CD4-positive, alpha-beta T cell (primary cell): Measurements from ENCODE around the gene ARHGEF17. TPM values are rescaled to one million over a fixed set of nuclear protein-coding genes. Genes with fewer than 3 reads are reported as not detected.

Experiments
- ATAC-seq: fragments of 200-7000 bp; cut with Tn5 transposase; one replicate; pipeline ENCODE4 v1.10.0; 2022; ENCODE audit warnings: mild to moderate bottlenecking; ENCODE audit not compliant: poor library complexity
- CTCF ChIA-PET: fragments of 350-600 bp; sonication (Branson Sonifier 250); formaldehyde crosslinking; loops from one replicate; lab custom pipeline; 2021; ENCODE audit warnings: antibody characterized with exemption, inconsistent platforms; lab: Charles Lee
- POLR2A ChIA-PET: fragments of 350-600 bp; sonication (Branson Sonifier 250); formaldehyde crosslinking; loops from one replicate; lab custom pipeline; 2021; ENCODE audit warnings: antibody characterized with exemption, inconsistent platforms; lab: Charles Lee
- DNase-seq, 14 experiments: peaks; one replicate each; pipeline ENCODE4 v3.0.0-alpha.2; 2013 to 2020; ENCODE audit warnings: mixed read lengths in 2 of 14
- H3K27ac ChIP-seq, 2 donors: one replicate each; pipeline versions ENCODE4 v1.5.1 to v1.7.0; 2013; ENCODE audit warnings: low read length in 2 of 2, low read depth in 1 of 2, mild to moderate bottlenecking in 1 of 2
- H3K27me3 ChIP-seq, 2 experiments: 1 replicate in 1 of 2; 2 replicates in 1 of 2; pipeline versions ENCODE4 v1.6.1 to v1.7.0; 2013; ENCODE audit warnings: low read length in 2 of 2, control low read depth in 1 of 2, mild to moderate bottlenecking in 1 of 2, moderate library complexity in 1 of 2; ENCODE audit not compliant: insufficient read depth in 2 of 2, control insufficient read depth in 1 of 2
- H3K36me3 ChIP-seq: one replicate; pipeline ENCODE4 v1.6.1; 2013; ENCODE audit warnings: low read length, control low read depth; ENCODE audit not compliant: insufficient read depth
- H3K4me1 ChIP-seq: one replicate; pipeline ENCODE4 v1.6.1; 2013; ENCODE audit warnings: low read length, control low read depth; ENCODE audit not compliant: insufficient read depth
- H3K4me3 ChIP-seq: one replicate; pipeline ENCODE4 v1.5.1; 2013; ENCODE audit warnings: mild to moderate bottlenecking, low read length, moderate library complexity
- H3K9me3 ChIP-seq, 2 experiments: 1 replicate in 1 of 2; 2 replicates in 1 of 2; pipeline versions ENCODE4 v1.6.1 to v1.7.0; 2013; ENCODE audit warnings: low read length in 2 of 2, mild to moderate bottlenecking in 2 of 2, control low read depth in 1 of 2, moderate library complexity in 1 of 2; ENCODE audit not compliant: control insufficient read depth in 1 of 2, insufficient read depth in 1 of 2
- H3K27ac Mint-ChIP-seq: one replicate; pipeline ENCODE4 v1.8.0; 2020; ENCODE audit warnings: mixed read lengths
- H3K27me3 Mint-ChIP-seq: one replicate; pipeline ENCODE4 v1.8.0; 2021; ENCODE audit warnings: mixed read lengths
- H3K36me3 Mint-ChIP-seq: one replicate; pipeline ENCODE4 v1.8.0; 2021; ENCODE audit warnings: low read depth, mixed read lengths
- H3K4me1 Mint-ChIP-seq: one replicate; pipeline ENCODE4 v1.8.0; 2021; ENCODE audit warnings: low read depth, mixed read lengths
- H3K4me3 Mint-ChIP-seq: one replicate; pipeline ENCODE4 v1.8.0; 2020; ENCODE audit warnings: mild to moderate bottlenecking, mixed read lengths
- H3K9me3 Mint-ChIP-seq: one replicate; pipeline ENCODE4 v1.8.0; 2020; ENCODE audit warnings: mixed read lengths
- intact Hi-C, 2 experiments: fragments of 100-400 bp; cut with DNase I in 1 of 2; cut with micrococcal nuclease in 1 of 2; formaldehyde crosslinking; loops; one replicate each; pipeline versions ENCODE4 v1.15.1 to v1.9.0; 2023 to 2025; cut with DNase I, micrococcal nuclease
- total RNA-seq, 174 experiments: library from RNA in 2 of 174; stranded (reverse) in 2 of 174; gene quantifications; one replicate each; pipeline ENCODE4 v1.2.3 and lab custom pipeline; 2021 to 2026
- TF ChIP-seq, protein P1 (sequence below): fragments of 200-600 bp; IDR thresholded peaks from one replicate; pipeline ENCODE4 v1.8.0; 2022; ENCODE audit warnings: antibody characterized with exemption, mild to moderate bottlenecking

The ARHGEF17 gene
- total RNA-seq, 2 experiments from 2014 or later = not detected

DNA sequence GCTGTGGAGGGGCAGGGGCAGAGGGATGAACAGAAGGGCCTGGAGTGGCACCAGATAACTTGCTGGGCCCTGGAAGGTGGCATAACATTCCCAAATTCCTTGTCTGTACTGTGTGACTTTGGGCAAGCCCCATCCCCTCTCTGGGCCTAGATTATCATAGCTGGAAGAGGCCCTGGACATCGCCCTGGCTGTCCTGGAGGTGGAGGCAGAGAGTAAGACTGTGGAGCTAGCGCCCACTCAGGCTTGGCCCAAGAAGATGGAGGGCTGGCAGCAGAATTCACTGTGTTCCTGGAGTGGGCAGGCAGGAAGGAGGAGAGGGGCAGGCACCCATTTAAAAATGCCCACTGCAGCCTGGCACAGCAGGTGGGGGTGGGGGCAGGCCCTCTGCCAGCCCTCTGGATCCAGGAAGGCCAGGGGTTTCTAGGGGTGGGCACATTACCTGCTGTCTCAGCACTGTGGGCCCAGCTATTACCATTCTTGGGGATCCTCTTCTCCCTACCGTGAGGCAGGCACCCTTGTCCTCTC is 22.6 kb downstream of the ARHGEF17 start:
- no peaks in the 10 kb centered on the region for H3K9me3 Mint-ChIP-seq
- H3K27ac Mint-ChIP-seq = no peak overlapping the region
- no peaks in the 10 kb centered on the region for H3K27me3 Mint-ChIP-seq
- H3K4me1 Mint-ChIP-seq = no peaks in the 10 kb centered on the region
- Histone ChIP-seq H3K9me3 (no peaks in the 10 kb centered on the region), H3K4me3 (no peak overlapping the region), H3K4me1 (peaks cover 3% of the 10 kb centered on the region), H3K36me3 (no peaks in the 10 kb centered on the region), H3K27ac (no peak overlapping the region), H3K27me3 (no peaks in the 10 kb centered on the region)
- H3K36me3 Mint-ChIP-seq = no peaks in the 10 kb centered on the region
- TF ChIP-seq, protein P1, sequence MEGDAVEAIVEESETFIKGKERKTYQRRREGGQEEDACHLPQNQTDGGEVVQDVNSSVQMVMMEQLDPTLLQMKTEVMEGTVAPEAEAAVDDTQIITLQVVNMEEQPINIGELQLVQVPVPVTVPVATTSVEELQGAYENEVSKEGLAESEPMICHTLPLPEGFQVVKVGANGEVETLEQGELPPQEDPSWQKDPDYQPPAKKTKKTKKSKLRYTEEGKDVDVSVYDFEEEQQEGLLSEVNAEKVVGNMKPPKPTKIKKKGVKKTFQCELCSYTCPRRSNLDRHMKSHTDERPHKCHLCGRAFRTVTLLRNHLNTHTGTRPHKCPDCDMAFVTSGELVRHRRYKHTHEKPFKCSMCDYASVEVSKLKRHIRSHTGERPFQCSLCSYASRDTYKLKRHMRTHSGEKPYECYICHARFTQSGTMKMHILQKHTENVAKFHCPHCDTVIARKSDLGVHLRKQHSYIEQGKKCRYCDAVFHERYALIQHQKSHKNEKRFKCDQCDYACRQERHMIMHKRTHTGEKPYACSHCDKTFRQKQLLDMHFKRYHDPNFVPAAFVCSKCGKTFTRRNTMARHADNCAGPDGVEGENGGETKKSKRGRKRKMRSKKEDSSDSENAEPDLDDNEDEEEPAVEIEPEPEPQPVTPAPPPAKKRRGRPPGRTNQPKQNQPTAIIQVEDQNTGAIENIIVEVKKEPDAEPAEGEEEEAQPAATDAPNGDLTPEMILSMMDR = no peak
- intact Hi-C loops = no loop called here
- no peak overlapping the region for H3K4me3 Mint-ChIP-seq
- DNase-seq (no peak), ATAC-seq (no peak)
- POLR2A ChIA-PET = no interaction called here
- CTCF ChIA-PET = interaction anchor here (1.4 kb wide), 1 partner anchor 25 kb away, joined by 3 read pairs; no protein-coding TSS in a partner anchor

DNA sequence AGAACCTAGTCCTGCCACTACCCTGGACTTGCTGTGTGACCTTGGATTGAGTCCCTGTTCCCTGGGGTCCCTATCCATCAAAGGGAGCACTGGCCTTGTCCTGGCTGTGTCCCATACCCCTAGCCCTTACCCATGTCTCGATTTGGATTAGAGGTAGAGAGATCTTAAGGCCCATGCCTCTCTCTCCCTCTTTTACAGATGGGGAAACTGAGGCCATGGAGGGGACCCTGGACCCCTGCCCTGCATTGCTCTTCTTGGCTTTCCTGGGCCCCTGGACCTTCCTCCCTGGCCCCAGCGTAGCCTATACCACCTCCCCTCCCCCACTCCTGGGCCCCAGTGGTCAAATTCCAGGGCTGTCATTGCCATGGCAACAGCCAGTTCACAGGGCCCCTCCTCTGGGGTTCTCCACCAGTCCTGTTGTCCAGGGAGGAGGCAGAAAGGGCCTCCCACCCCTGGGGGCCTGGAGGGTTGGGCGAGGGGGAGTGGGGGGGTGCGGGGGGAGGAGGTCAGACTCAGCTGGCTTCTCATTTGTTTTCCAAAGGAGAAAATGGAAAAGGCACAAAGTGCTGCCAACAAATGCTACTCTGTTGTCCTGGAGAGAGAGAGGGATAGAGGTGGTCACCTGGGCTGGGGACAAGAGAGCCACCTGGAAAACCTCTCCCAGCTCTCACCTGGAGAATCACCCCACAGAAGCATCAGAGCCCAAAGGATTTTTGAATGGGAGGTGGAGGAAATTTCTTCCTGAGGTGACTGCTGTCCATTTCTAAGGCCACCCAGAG is 23.3 kb downstream of the ARHGEF17 start:
- no peak overlapping the region for H3K4me3 ChIP-seq
- no peak for ATAC-seq
- POLR2A ChIA-PET = no interaction called here
- CTCF ChIA-PET = no interaction called here
- H3K27me3 ChIP-seq = no peaks in the 10 kb centered on the region
- no peak overlapping the region for H3K27ac ChIP-seq
- peaks cover 3% of the 10 kb centered on the region for H3K4me1 ChIP-seq
- Mint-ChIP-seq H3K9me3 (no peaks in the 10 kb centered on the region), H3K36me3 (no peaks in the 10 kb centered on the region), H3K27ac (no peak overlapping the region), H3K4me1 (no peaks in the 10 kb centered on the region), H3K4me3 (no peak overlapping the region), H3K27me3 (no peaks in the 10 kb centered on the region)
- TF ChIP-seq, protein P1 = no peak
- H3K36me3 ChIP-seq = no peaks in the 10 kb centered on the region
- intact Hi-C loops = no loop called here
- no peaks in the 10 kb centered on the region for H3K9me3 ChIP-seq
- DNase-seq = no peak

DNA sequence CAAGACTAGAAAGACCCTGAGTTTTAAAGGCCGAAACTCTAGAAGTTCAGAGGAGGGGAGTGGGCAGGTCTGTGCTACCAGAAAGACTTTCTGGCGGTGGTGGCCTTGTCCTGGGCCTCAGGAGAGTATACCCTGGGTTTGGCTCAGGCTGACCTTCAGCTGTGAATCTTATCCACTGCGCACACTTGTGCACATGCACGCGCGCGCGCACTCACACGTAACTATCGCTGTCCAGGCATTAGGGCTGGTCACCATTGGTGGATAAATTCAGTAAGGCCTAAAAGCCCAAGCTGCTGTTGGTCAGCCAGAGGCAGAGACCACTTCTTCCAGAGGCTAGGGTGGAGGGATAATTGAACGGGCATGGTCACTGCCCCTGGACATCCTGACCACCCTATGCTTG is 25.1 kb downstream of the ARHGEF17 start:
- Histone ChIP-seq H3K27me3 (no peaks in the 10 kb centered on the region), H3K27ac (no peak overlapping the region), H3K36me3 (no peaks in the 10 kb centered on the region), H3K9me3 (no peaks in the 10 kb centered on the region), H3K4me1 (peaks cover 3% of the 10 kb centered on the region), H3K4me3 (no peak overlapping the region)
- no peak for ATAC-seq
- Mint-ChIP-seq H3K9me3 (no peaks in the 10 kb centered on the region), H3K4me3 (no peak overlapping the region), H3K4me1 (no peaks in the 10 kb centered on the region), H3K27me3 (no peaks in the 10 kb centered on the region), H3K27ac (no peak overlapping the region), H3K36me3 (no peaks in the 10 kb centered on the region)
- TF ChIP-seq, protein P1 = no peak
- DNase-seq = no peak
- intact Hi-C loops = no loop called here
- ChIA-PET CTCF (no interaction called here), POLR2A (no interaction called here)
